ENCODE measurements around the gene DENND1B. TPM values are rescaled to one million over a fixed set of nuclear protein-coding genes. Genes with fewer than 3 reads are reported as not detected.

DENND1B gene
- total RNA-seq, 1 experiment from 2014 or later: 9.6 TPM

- H3K27me3 ChIP-seq (ENCODE audit: insufficient read depth, low read length): no peaks in the 10 kb centered on the region
- no peak overlapping the region for H3K9ac ChIP-seq (ENCODE audit: low read length)
- H4K20me1 ChIP-seq (ENCODE audit: insufficient read depth): no peaks in the 10 kb centered on the region
- no peaks in the 10 kb centered on the region for H3K79me2 ChIP-seq (ENCODE audit: insufficient read depth, low read length)
- no TSS peak for BruUV-seq (replicated peaks)
- TF ChIP-seq REST (IDR thresholded peaks at IDR 0.05; ENCODE audit: low read depth) (no peak), SP1 (IDR thresholded peaks at IDR 0.05; ENCODE audit: low read depth) (no peak), SIN3A (IDR thresholded peaks at IDR 0.05; ENCODE audit: low read depth) (no peak), SRF (IDR thresholded peaks at IDR 0.05; ENCODE audit: low read depth) (no peak), RAD21 (IDR thresholded peaks at IDR 0.05; ENCODE audit: low read depth) (no peak), CBX3 (IDR thresholded peaks at IDR 0.05; ENCODE audit: low read depth) (no peak), POLR2A (IDR thresholded peaks at IDR 0.05; ENCODE audit: borderline replicate concordance, extremely low read depth, insufficient read depth, insufficient read length) (no peak), EZH2 (IDR thresholded peaks at IDR 0.05) (no peak), ZFX (IDR thresholded peaks at IDR 0.05) (no peak), ZBTB33 (IDR thresholded peaks at IDR 0.05; ENCODE audit: extremely low read depth, insufficient replicate concordance, low read length) (no peak), YY1 (IDR thresholded peaks at IDR 0.05; ENCODE audit: extremely low read depth, insufficient replicate concordance, low read depth, low read length) (no peak), CTCF (IDR thresholded peaks at IDR 0.05 in 2 of 3, conservative IDR thresholded peaks at IDR 0.05 in 1 of 3; ENCODE audit: borderline replicate concordance in 1 of 3, insufficient read depth in 1 of 3, low read depth in 2 of 3, low read length in 2 of 3) (no peak)
- no peak overlapping the region for H3K27ac ChIP-seq (ENCODE audit: low read depth, low read length)
- ChIA-PET POLR2A (no interaction called here), CTCF (no interaction called here), RAD21 (ENCODE audit: low non-redundant PET in 1 of 2, low total read pairs in 2 of 2, uncharacterized antibody in 2 of 2, unreplicated experiment in 2 of 2) (no interaction called here)
- no peaks in the 10 kb centered on the region for H3K9me2 ChIP-seq (ENCODE audit: insufficient read depth)
- intact Hi-C loops (cut with micrococcal nuclease): no loop called here
- H3K4me3 ChIP-seq (replicated peaks in 1 of 2; ENCODE audit: low read depth in 1 of 2, low read length in 2 of 2): no peak overlapping the region
- DNase-seq (ENCODE audit: low read depth, low spot score) (no peak), ATAC-seq (no peak)
- H3K9me3 ChIP-seq (ENCODE audit: control insufficient read depth in 1 of 2, insufficient read depth in 1 of 2, low read depth in 1 of 2, low read length in 2 of 2): no peaks in the 10 kb centered on the region
- H2AFZ ChIP-seq (ENCODE audit: low read depth, low read length, poor library complexity, severe bottlenecking): no peak overlapping the region
- H3K4me1 ChIP-seq (ENCODE audit: control insufficient read depth in 1 of 2, insufficient read depth in 2 of 2, low read length in 2 of 2): no peaks in the 10 kb centered on the region
- no peaks in the 10 kb centered on the region for H3K36me3 ChIP-seq (ENCODE audit: control insufficient read depth in 1 of 2, insufficient read depth in 2 of 2, low read length in 2 of 2)
- no peak overlapping the region for H3K4me2 ChIP-seq (ENCODE audit: low read length)
These were observed 89.5 kb downstream of the DENND1B start for GRCh38 chr1:197685785-197686184.

All from HCT116 (cell line).